ENCODE results near the gene CTNNBIP1. TPM values are rescaled to one million over a fixed set of nuclear protein-coding genes. Genes with fewer than 3 reads are reported as not detected.

The CTNNBIP1 gene
- total RNA-seq, 1 experiment from 2014 or later: 31.4 TPM

- Mint-ChIP-seq H3K36me3 (ENCODE audit: insufficient read depth, unreplicated experiment) (peaks cover 20% of the 10 kb centered on the region), H3K27ac (ENCODE audit: low read depth, unreplicated experiment) (no peak overlapping the region), H3K4me1 (ENCODE audit: insufficient read depth, unreplicated experiment) (peaks cover 7% of the 10 kb centered on the region), H3K4me3 (ENCODE audit: unreplicated experiment) (no peak overlapping the region), H3K27me3 (ENCODE audit: insufficient read depth, unreplicated experiment) (no peaks in the 10 kb centered on the region), H3K9me3 (ENCODE audit: unreplicated experiment) (no peaks in the 10 kb centered on the region)
- ChIA-PET POLR2A (interaction anchor here (0.7 to 2.3 kb wide), 5 partner anchors 50 to 329 kb away, joined by 3 to 11 read pairs (median 3); partner anchors contain the start of genes LZIC, NMNAT1 and SLC25A33), CTCF (interaction anchor here (0.6 to 12.6 kb wide), 33 partner anchors 8 to 275 kb away, joined by 3 to 190 read pairs (median 4); partner anchors contain the start of gene CTNNBIP1)
- peak; percentile 79 for DNase-seq (ENCODE audit: unreplicated experiment)
- TF ChIP-seq CTCF (IDR thresholded peaks at IDR 0.05; ENCODE audit: unreplicated experiment): peak; percentile 93
- intact Hi-C loops (cut with micrococcal nuclease): loop anchor here (1.0 to 5.0 kb wide), 4 partner anchors 45 to 560 kb away; partner anchors contain the start of gene CLSTN1
- no TSS peak for BruUV-seq (replicated peaks)
Measured at GRCh38 chr1:9867408-9868243, 42.4 kb downstream of the CTNNBIP1 start.

GRCh38 chr1:9866836-9867235, 43.2 kb downstream of the CTNNBIP1 start:
- intact Hi-C loops (cut with micrococcal nuclease): loop anchor here (1.0 to 5.0 kb wide), 4 partner anchors 44 to 560 kb away; partner anchors contain the start of gene CLSTN1
- H3K36me3 Mint-ChIP-seq (ENCODE audit: insufficient read depth, unreplicated experiment): peaks cover 16% of the 10 kb centered on the region
- no peak for TF ChIP-seq CTCF (IDR thresholded peaks at IDR 0.05; ENCODE audit: unreplicated experiment)
- BruUV-seq (replicated peaks): no TSS peak
- peaks cover 7% of the 10 kb centered on the region for H3K4me1 Mint-ChIP-seq (ENCODE audit: insufficient read depth, unreplicated experiment)
- H3K4me3 Mint-ChIP-seq (ENCODE audit: unreplicated experiment): no peak overlapping the region
- ChIA-PET POLR2A (interaction anchor here (0.7 kb wide), 1 partner anchor 27 kb away, joined by 3 read pairs; no protein-coding TSS in a partner anchor), CTCF (interaction anchor here (0.6 to 12.6 kb wide), 15 partner anchors 11 to 585 kb away, joined by 3 to 190 read pairs (median 3); no protein-coding TSS in a partner anchor)
- no peaks in the 10 kb centered on the region for H3K27me3 Mint-ChIP-seq (ENCODE audit: insufficient read depth, unreplicated experiment)
- DNase-seq (ENCODE audit: unreplicated experiment): no peak
- H3K9me3 Mint-ChIP-seq (ENCODE audit: unreplicated experiment): no peaks in the 10 kb centered on the region
- no peak overlapping the region for H3K27ac Mint-ChIP-seq (ENCODE audit: low read depth, unreplicated experiment)

- H3K9me3 Mint-ChIP-seq (ENCODE audit: unreplicated experiment): no peaks in the 10 kb centered on the region
- no peak for TF ChIP-seq CTCF (IDR thresholded peaks at IDR 0.05; ENCODE audit: unreplicated experiment)
- no TSS peak for BruUV-seq (replicated peaks)
- H3K4me1 Mint-ChIP-seq (ENCODE audit: insufficient read depth, unreplicated experiment): peaks cover 7% of the 10 kb centered on the region
- CTCF ChIA-PET: interaction anchor here (0.5 to 12.6 kb wide), 14 partner anchors 9 to 359 kb away, joined by 3 to 190 read pairs (median 4); no protein-coding TSS in a partner anchor
- no peaks in the 10 kb centered on the region for H3K27me3 Mint-ChIP-seq (ENCODE audit: insufficient read depth, unreplicated experiment)
- no peak for DNase-seq (ENCODE audit: unreplicated experiment)
- H3K27ac Mint-ChIP-seq (ENCODE audit: low read depth, unreplicated experiment): no peak overlapping the region
- intact Hi-C loops (cut with micrococcal nuclease): loop anchor here (2.0 to 5.0 kb wide), 2 partner anchors 43 to 562 kb away; partner anchors contain the start of gene CLSTN1
- POLR2A ChIA-PET: interaction anchor here (1.0 kb wide), 1 partner anchor 80 kb away, joined by 3 read pairs; no protein-coding TSS in a partner anchor
- no peak overlapping the region for H3K4me3 Mint-ChIP-seq (ENCODE audit: unreplicated experiment)
- peaks cover 12% of the 10 kb centered on the region for H3K36me3 Mint-ChIP-seq (ENCODE audit: insufficient read depth, unreplicated experiment)
Measured at GRCh38 chr1:9865724-9866123, 44.3 kb downstream of the CTNNBIP1 start.

GRCh38 chr1:9863371-9863770, 46.7 kb downstream of the CTNNBIP1 start:
- intact Hi-C loops (cut with micrococcal nuclease): no loop called here
- no TSS peak for BruUV-seq (replicated peaks)
- ChIA-PET POLR2A (interaction anchor here (0.7 kb wide), 1 partner anchor 72 kb away, joined by 4 read pairs; no protein-coding TSS in a partner anchor), CTCF (interaction anchor here (0.6 to 12.6 kb wide), 6 partner anchors 50 to 236 kb away, joined by 3 to 190 read pairs (median 4); no protein-coding TSS in a partner anchor)
- Mint-ChIP-seq H3K4me1 (ENCODE audit: insufficient read depth, unreplicated experiment) (peaks cover 7% of the 10 kb centered on the region), H3K36me3 (ENCODE audit: insufficient read depth, unreplicated experiment) (no peaks in the 10 kb centered on the region), H3K27me3 (ENCODE audit: insufficient read depth, unreplicated experiment) (no peaks in the 10 kb centered on the region), H3K9me3 (ENCODE audit: unreplicated experiment) (no peaks in the 10 kb centered on the region), H3K27ac (ENCODE audit: low read depth, unreplicated experiment) (no peak overlapping the region), H3K4me3 (ENCODE audit: unreplicated experiment) (no peak overlapping the region)
- DNase-seq (ENCODE audit: unreplicated experiment): no peak
- no peak for TF ChIP-seq CTCF (IDR thresholded peaks at IDR 0.05; ENCODE audit: unreplicated experiment)

Measured in MCF 10A (cell line).